Testis (tissue), 3 donors: ENCODE data around the gene FRYL. TPM values are rescaled to one million over a fixed set of nuclear protein-coding genes. Genes with fewer than 3 reads are reported as not detected.
A peak's percentile ranks its signal among the peaks of the same experiment; 100 is the strongest.

Experiments
- DNase-seq: peaks from one replicate; pipeline ENCODE4 v3.0.0-alpha.2; 2019
- H3K27ac ChIP-seq, 2 donors: fragments of 200-600 bp; sonication (generic); one replicate each; pipeline ENCODE4 v1.5.1; 2019
- H3K27me3 ChIP-seq: fragments of 200-600 bp; sonication (generic); one replicate; pipeline ENCODE4 v1.5.1; 2019
- H3K36me3 ChIP-seq: fragments of 200-600 bp; sonication (generic); one replicate; pipeline ENCODE4 v1.5.1; 2017; ENCODE audit warnings: low read depth; ENCODE audit errors: missing control alignments
- H3K4me1 ChIP-seq: fragments of 200-600 bp; sonication (generic); one replicate; pipeline ENCODE4 v1.5.1; 2019
- H3K4me3 ChIP-seq, 2 donors: fragments of 200-600 bp; sonication (generic); one replicate each; pipeline ENCODE4 v1.5.1; 2017 to 2019
- H3K9me3 ChIP-seq: fragments of 200-600 bp; sonication (generic); one replicate; pipeline ENCODE4 v1.5.1; 2017
- POLR2A ChIP-seq: fragments of 450-650 bp; IDR thresholded peaks from one replicate; pipeline ENCODE4 v1.6.1; 2017; ENCODE audit warnings: antibody characterized with exemption, mild to moderate bottlenecking, moderate library complexity
- WGBS, 2 donors: methylation state at CpG; one replicate each; pipeline ENCODE4 v1.1.5; 2018; 5-methylcytosine and 5-hydroxymethylcytosine counted together
- intact Hi-C: fragments of 100-400 bp; cut with DNase I; formaldehyde crosslinking; loops from one replicate; pipeline ENCODE4 v1.15.1; 2023; ENCODE audit warnings: low total_unique reads
- polyA plus RNA-seq: library from polyadenylated mRNA; stranded (reverse); fragments of 350-450 nt; fragmentation: Illumina TruSeq; extraction: RNeasy Lipid Tissue Mini Kit (QIAGEN cat#74804); gene quantifications from one replicate; pipeline ENCODE4 v1.2.3, GENCODE V29; 2014; ENCODE audit warnings: low read depth, low replicate concordance; ENCODE audit not compliant: insufficient read depth
- total RNA-seq, 2 donors: library from RNA; depleted of rRNA; stranded (reverse); fragments of >200 nt; gene quantifications; one replicate each; pipeline ENCODE4 v1.2.3, GENCODE V29; 2016
- TF ChIP-seq, protein P1 (sequence below), 3 experiments: fragments of 450-650 bp in 2 of 3; fragments of 200-600 bp in 1 of 3; sonication (generic) in 1 of 3; IDR thresholded peaks; one replicate each; pipeline ENCODE4 v1.5.1; 2016 to 2019; ENCODE audit warnings: antibody characterized with exemption in 3 of 3, mild to moderate bottlenecking in 2 of 3, moderate library complexity in 1 of 3

Gene FRYL
- total and polyA plus RNA-seq, 3 donors from 2014 or later = 22.5 to 70.6 (median 55.0) TPM

DNA sequence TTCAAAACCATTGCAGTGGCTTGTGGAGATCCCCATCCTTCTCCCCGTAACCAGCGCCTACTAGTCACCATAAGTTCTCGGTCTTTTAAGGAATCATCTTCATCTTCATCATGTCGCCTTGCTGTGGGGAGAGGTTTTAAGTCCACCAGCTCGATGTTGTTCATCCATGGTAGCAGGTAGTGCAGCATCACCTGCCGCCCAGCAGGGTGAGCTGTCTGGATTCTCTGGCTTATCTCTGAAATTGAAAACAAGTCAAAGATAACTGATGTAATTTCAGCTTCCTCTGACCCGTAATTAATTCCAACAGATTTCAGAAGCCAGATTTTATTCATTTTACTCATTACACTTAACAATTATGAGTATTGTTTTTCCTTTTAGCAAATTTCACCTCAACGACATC lies 222.6 kb downstream of the FRYL start:
- Histone ChIP-seq H3K27ac (no peak overlapping the region), H3K36me3 (no peaks in the 10 kb centered on the region), H3K27me3 (no peaks in the 10 kb centered on the region), H3K4me1 (no peaks in the 10 kb centered on the region), H3K9me3 (no peaks in the 10 kb centered on the region), H3K4me3 (no peak overlapping the region)
- TF ChIP-seq, protein P1, sequence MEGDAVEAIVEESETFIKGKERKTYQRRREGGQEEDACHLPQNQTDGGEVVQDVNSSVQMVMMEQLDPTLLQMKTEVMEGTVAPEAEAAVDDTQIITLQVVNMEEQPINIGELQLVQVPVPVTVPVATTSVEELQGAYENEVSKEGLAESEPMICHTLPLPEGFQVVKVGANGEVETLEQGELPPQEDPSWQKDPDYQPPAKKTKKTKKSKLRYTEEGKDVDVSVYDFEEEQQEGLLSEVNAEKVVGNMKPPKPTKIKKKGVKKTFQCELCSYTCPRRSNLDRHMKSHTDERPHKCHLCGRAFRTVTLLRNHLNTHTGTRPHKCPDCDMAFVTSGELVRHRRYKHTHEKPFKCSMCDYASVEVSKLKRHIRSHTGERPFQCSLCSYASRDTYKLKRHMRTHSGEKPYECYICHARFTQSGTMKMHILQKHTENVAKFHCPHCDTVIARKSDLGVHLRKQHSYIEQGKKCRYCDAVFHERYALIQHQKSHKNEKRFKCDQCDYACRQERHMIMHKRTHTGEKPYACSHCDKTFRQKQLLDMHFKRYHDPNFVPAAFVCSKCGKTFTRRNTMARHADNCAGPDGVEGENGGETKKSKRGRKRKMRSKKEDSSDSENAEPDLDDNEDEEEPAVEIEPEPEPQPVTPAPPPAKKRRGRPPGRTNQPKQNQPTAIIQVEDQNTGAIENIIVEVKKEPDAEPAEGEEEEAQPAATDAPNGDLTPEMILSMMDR (IDR thresholded peaks at IDR 0.05) = no peak
- TF ChIP-seq POLR2A = no peak
- DNase-seq = no peak
- intact Hi-C loops = no loop called here
- 90% methylated on average over 8 of the region's 8 CpGs for WGBS, 2 donors

DNA sequence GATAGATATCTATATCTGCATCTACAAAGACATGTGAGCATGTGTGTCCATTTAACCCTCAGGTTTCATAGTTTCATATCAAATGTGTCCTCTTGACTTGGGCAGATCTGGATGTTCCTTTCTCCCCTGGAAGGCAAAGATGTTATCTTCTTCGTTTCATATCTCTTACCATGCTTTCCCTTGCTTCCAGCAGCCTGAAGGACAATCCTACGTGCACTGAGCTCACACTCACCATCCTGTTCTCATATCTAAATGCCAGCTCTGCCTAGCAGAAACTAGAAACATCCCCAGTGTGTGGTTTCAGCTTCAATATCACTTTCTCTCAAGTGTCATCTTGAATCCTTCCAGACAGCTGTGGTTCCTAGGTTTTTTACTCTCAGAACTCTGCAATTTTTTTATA lies 223.8 kb downstream of the FRYL start:
- Histone ChIP-seq H3K4me3 (no peak overlapping the region), H3K27ac (no peak overlapping the region), H3K9me3 (no peaks in the 10 kb centered on the region), H3K36me3 (no peaks in the 10 kb centered on the region), H3K4me1 (no peaks in the 10 kb centered on the region), H3K27me3 (no peaks in the 10 kb centered on the region)
- 68 to 77% methylated on average over 2 of the region's 2 CpGs for WGBS, 2 donors
- intact Hi-C loops = no loop called here
- DNase-seq = no peak
- TF ChIP-seq, protein P1 (IDR thresholded peaks at IDR 0.05) = no peak
- no peak for TF ChIP-seq POLR2A

DNA sequence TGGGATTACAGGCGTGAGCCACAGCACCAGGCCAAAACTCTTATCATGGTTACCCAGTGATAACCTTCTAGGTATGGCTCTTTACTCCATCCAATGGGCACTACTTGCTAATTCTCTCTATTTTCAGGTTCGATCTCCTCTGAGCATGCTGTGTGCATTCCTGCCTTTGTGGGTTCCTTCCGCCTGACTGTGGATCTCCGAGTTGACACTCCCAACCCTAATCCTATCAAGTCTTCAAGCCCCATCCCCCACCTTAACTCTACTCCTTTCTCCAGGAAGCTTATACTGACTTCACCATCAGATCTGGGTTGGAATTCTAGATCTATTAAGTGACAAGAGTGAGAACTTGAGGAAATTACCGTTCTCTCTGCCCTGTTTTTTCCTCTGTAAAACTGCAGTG lies 225.5 kb downstream of the FRYL start:
- Histone ChIP-seq H3K36me3 (no peaks in the 10 kb centered on the region), H3K4me1 (no peaks in the 10 kb centered on the region), H3K9me3 (no peaks in the 10 kb centered on the region), H3K4me3 (no peak overlapping the region), H3K27ac (no peak overlapping the region), H3K27me3 (no peaks in the 10 kb centered on the region)
- TF ChIP-seq POLR2A = no peak
- TF ChIP-seq, protein P1 (IDR thresholded peaks at IDR 0.05) = no peak
- DNase-seq = no peak
- 77 to 94% methylated on average over 4 to 5 of the region's 5 CpGs for WGBS, 2 donors
- intact Hi-C loops = no loop called here

DNA sequence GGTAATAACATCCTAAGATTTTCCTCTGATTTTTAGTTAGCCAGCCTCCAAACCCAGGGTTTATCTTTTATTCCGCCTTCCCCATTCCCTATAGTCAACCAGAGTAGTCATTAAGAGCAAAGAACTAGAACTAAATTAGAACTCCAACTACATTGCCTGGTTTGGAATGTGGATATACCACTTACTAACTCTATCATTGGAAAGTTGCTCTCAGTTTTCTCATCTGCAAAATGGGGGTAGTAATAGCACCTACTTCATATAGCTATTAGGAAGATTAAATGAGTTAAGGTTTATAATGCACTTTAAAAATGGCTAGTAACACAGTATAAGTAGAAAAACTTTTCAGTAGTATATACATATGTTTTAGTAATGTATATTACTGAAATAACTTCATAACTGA lies 226.4 kb downstream of the FRYL start:
- no peak for TF ChIP-seq POLR2A
- TF ChIP-seq, protein P1 (IDR thresholded peaks at IDR 0.05) = no peak
- intact Hi-C loops = no loop called here
- Histone ChIP-seq H3K4me1 (no peaks in the 10 kb centered on the region), H3K36me3 (no peaks in the 10 kb centered on the region), H3K27ac (no peak overlapping the region), H3K27me3 (no peaks in the 10 kb centered on the region), H3K9me3 (no peaks in the 10 kb centered on the region), H3K4me3 (no peak overlapping the region)
- 94 to 100% methylated on average over 1 of the region's 1 CpG for WGBS, 2 donors
- DNase-seq = no peak

DNA sequence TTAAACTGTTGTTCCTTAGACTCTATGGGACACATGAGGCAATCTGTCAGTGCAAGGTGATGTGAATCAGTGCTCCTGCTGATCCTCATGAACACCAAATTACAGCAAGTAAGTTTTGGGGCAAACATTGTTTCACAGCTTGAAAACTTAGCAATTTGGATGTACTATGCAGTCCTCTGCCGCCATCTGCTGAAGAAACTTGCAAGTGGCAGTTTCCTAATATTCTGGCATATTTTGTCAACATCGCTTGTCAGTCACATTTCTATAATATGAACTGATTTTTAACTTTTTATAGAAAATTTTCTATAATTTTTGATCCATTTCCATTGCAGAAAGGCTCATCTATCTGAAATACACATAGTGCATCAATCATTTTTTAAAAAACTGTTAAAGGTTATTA lies 233.7 kb downstream of the FRYL start:
- H3K36me3 ChIP-seq = no peaks in the 10 kb centered on the region
- H3K4me1 ChIP-seq = no peaks in the 10 kb centered on the region
- H3K4me3 ChIP-seq = no peak overlapping the region
- no peaks in the 10 kb centered on the region for H3K9me3 ChIP-seq
- 70 to 72% methylated on average over 2 of the region's 2 CpGs for WGBS, 2 donors
- TF ChIP-seq, protein P1 (IDR thresholded peaks at IDR 0.05) = peak in 1 of 3 experiments; percentile 54
- TF ChIP-seq POLR2A = no peak
- H3K27ac ChIP-seq = no peak overlapping the region
- H3K27me3 ChIP-seq = no peaks in the 10 kb centered on the region
- DNase-seq = peak; percentile 42
- intact Hi-C loops = no loop called here
